NCI-H748 treated with DMSO at 0.1 percent for 48 hours (cell line): ENCODE measurements around the gene OLFM1.
"Not testable (repeated sequence)": the region's sequence is repeated elsewhere in the genome, so short reads cannot be mapped to it uniquely, and the experiment has no call there.

Source experiments
- DNase-seq: peaks from one replicate; lab custom pipeline; 2025; lab: John Stamatoyannopoulos, UW

Gene OLFM1

DNA sequence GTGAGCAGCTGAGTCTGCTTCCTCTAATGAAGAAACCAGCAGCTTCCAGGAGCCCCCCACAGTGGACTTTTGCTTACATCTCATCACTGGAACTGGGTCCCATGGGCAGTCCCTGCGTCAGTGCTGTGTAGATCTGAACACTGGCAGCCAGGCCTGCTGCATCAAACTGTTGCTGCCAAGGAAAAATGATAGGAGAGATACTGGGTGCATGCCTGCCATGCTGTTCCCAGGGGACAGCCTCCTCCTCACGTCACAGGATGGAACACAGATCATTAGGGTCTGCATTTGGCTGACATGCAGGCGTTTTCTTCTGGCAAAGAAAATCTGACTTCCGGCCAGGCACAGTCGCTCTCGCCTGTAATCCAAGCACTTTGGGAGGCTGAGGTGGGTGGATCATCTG, 67.9 kb downstream of the OLFM1 start:
- no peak for DNase-seq

DNA sequence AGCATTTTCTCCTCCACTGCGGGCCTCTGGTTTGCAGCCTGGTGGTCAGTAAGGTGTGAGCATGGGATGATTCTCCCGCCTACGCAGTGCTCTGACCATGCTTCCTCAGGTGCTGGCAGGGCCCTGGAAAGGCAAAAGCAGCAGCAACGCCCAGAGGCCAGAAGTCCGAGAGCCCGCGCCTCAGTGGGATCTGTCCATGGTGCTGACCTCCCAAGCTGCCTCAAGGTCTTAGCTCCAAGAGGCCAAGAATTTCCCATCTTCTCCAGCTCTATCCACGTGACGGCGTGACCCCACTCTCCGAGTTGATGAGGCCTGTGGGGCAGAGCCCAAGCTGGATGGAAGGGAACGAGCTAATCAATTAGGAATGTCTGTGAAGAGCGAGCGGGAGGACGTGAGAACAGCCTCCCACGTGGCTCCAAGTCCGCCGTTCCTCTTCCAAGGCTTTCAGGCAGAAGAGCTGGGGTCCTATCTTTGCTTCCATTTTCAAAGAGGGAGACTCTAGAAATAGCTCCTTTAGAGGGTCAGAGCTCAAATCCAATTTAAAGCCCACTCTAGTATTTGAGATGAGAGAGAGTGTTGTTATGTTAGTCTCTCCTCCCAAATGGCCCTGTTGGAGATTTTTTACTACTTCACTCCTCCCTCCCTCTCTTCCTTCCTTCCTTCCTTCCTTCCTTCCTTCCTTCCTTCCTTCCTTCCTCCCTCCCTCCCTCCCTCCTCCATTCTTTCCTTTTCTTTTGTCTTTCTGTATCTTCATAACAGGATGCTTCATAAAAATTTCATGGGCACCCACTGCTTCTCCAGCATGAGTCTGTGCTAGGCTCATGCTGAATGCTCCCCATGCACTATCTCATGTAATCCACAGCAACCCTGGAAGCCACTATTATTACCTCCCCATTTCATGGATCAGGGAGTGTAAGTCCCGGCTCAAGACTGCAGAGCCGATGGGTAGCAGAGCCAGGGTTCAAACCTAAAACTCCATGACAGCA, 69.3 kb downstream of the OLFM1 start:
- DNase-seq: no peak

DNA sequence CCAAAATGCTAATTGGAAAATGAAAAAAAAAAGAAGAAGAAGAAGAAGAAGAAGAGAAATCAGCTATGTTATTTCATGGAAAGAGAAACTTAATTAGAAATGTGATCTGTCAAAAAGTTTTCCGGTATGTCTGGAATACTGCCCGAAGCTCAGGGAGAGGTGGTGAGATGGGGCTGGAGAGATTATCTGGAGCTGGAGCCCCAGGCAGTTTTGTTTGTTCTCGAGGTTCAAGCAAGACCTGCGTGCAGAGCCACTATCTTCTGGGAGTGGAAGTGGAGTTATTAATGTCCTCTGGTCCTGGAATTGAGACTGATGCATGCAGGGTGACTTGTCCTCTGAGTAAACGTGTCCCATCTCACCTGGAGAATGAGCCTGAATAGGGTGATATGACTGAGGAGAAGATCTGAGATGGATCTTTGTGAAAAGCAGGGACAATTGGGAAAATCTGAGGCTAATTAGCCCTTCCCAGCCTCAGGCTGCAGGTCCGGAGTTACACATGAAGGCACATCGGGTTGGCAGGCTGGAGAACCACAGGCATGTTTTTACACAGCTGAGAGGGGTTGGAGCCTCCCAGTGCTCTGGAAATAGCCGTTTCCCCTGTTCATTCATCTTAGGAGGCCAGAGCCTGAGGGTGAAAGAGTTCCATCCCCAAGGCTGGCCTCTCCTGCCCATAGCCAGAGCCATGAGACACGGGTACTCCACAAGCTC, 70.5 kb downstream of the OLFM1 start:
- no peak for DNase-seq

DNA sequence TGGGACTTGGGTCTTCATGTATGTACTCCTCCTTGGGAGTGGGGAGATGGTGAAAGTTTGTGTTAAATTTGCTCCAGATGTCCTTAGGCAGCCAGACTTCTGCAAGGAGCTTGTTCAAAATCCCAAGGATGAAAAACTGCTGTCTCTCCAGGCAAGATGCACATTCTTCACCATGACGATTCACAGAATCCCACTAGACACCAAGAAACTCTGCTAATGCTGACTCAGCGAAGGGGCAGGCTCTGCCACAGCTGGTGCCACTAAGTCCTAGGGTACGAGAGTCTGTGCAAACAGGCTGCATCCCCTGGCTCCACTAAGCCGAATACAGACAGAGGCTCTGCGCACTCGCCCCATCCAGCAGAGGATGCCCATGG, 71.1 kb downstream of the OLFM1 start:
- no peak for DNase-seq

DNA sequence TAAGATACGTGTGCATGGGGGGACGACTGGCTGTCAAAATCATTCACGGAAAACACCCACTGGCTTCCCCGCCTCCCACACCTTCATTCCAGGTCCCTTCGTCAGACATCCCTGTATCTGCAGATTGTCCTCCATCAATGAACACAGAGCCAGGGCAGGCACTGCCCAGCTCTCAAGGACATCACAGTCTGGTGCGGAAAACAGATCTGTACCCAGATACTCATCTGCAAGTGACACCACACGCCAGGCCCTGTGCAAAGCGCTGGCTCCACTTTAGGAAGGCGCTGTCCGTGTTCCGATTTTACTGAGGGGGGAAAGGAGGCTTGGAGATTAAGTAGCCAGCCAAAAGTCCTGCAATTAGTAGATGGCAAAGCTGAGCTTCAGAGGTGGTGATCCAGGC, 72.3 kb downstream of the OLFM1 start:
- DNase-seq: no peak

DNA sequence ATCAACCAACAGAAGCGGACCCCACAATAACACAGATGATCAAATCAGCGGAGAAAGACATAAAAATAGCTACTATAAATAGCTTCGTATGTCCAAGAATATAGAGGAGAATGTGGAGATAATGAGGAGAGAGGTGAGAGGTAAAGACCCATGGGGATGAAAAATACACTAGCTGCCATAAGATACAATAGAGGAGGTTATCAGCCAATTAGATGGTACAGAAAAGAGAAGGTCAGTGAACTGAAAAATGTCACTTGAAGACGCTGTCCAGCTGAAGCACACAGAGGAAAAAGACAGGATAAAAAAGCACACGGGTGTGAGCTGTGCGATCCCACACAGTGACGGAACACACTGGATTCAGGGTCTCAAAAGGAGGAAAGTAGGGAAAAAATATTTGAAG, 73.4 kb downstream of the OLFM1 start:
- DNase-seq: no peak

DNA sequence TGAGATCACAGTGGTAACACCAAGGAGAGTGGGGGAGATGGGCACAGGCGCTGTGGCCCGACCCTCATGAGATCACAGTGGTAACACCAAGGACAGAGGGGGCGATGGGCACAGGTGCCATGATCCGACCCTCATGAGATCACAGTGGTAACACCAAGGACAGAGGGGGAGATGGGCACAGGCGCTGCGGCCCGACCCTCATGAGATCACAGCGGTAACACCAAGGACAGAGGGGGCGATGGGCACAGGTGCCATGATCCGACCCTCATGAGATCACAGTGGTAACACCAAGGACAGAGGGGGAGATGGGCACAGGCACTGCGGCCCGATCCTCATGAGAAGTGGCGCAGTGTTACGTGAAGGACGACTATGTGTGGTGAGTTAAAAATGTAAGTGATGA, 75.1 kb downstream of the OLFM1 start:
- DNase-seq: not testable (repeated sequence)

DNA sequence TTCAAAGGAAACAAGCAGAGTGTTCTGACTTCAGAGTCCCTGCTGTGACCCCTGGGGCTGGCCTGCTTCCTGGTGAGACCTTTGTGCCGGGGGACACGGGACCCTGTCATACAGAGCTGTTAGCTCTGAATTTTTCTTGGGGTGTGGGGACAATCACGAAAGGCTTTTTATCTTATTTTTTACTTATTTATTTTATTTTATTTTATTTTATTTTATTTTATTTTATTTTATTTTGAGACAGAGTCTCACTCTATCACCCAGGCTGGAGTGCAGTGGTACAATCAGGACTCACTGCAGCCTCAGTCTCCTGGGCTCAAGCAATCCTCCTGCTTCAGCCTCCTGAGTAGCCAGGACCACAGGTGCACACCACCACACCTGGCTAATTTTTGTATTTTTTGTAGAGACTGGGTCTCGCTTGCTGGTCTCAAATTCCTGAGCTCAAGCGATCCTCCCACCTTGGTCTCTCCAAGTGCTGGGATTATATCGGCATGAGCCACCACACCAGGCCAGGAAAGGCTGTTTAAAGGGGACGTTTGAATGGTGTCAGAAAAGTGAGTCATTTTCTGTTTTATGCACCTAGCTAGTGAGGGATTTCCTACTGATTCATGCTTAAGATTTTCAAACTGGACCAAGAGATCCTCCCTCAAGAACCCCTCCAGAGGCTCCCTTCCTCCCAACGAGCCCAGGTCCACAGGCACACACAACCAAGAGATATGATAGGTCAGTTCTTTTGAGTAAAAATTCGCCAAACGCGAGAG, 75.7 kb downstream of the OLFM1 start:
- DNase-seq: no peak

DNA sequence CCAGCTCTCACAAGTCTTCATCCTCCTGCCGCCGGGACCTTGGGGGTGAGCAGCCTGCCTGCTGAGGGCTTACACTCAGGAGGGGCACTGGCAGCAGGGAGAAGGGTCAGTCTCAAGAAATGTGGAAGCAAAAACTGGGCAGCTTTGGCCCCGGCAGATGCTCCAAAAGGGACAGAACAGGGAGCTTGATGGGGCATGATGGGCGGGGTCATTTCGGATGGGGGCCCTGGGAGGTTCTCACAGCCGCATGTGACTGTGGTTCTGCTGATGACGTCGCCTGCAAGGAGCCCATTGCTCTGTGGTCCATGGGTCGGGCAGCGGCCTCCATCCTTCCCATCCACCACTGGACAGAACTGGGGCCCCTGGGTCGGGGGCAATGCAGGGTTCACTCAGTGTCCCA, 76.6 kb downstream of the OLFM1 start:
- no peak for DNase-seq

DNA sequence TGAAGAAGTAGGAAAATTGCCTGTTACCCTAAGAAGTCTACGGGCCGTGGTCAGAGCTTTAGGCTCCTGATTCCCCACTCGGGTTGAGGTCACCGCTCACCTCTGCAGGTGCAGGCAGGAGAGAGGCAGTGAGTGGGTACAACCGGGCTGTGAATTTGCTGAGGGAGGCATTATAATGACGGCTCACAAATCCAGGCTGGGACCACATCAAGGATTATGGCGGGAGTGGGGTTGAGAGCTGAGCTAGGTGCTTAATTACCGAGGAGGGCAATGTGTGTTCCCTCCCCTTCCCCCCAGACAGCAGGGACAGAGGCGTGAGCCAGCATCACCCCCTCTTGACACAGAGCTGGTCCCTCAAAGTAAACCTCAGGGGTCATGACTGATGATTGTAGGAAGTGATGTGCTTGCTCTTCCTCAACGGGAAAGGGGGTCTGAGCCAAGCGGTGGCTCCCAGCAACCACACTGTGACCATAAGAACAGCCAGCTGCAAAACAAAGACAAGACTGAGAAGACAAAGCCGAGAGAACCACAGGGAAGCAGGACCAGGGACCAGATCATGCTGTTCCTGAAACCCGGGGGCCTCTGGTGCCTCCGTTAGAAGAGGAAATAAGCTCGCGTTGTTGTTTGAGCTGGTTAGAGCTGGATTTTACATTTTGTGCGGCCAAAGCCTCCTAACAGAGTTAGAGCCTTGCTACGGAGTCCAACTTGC, 77.7 kb downstream of the OLFM1 start:
- DNase-seq: no peak

DNA sequence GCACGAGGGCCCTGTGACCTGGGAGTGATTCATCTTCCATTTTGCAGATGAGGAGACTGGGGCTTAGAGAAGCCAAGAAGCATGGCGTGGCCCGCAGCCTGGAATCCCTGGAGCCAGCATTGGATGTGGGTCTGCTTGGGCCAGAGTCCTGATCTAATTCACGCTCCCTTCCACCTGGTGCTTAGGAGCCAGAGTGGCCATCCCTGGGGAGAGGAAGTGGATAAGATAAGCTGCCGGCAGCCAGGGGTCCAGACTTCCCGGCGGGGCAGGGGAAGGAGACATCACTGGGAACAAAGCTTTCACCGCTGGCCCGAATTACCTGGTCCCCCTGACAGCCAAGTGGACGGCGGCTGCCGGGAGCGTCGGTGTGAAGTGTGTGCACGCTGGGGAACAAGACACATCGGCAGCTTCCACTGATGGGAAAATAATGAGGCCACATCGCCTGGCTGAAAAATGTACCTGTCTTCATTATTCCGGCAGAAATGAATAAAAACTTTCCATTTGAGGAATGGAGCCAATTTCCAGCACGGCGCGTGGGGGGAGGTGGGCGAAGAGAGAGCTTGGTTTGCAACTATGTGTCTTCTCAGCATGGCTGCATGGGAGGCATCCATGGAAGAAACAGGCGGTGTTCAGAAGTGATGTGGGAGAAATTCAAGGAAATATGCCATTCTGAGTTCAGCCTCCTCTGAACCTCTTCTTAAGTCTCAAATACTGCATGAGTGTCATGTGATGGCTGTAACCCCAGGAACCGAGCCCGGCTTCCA, 78.5 kb downstream of the OLFM1 start:
- DNase-seq: no peak

DNA sequence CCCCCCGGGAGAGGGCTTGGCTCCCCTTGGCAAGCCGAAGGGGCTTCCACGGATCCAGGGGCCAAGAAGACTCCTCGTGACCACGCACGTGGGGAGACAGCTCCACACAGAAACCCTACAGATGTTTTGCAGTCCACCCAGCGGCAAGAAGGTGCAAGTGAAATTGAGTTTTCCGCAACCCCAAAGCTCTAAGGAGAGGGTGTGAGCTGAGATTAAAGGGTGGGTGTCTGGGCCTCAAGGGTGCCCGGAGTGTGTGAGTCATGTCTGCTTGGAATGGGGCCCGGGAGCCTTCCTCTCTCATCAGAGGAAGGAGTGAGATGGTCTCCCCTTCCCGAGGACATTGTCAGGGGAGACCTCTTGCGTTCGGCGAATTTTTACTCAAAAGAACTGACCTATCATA, 79.1 kb downstream of the OLFM1 start:
- no peak for DNase-seq

DNA sequence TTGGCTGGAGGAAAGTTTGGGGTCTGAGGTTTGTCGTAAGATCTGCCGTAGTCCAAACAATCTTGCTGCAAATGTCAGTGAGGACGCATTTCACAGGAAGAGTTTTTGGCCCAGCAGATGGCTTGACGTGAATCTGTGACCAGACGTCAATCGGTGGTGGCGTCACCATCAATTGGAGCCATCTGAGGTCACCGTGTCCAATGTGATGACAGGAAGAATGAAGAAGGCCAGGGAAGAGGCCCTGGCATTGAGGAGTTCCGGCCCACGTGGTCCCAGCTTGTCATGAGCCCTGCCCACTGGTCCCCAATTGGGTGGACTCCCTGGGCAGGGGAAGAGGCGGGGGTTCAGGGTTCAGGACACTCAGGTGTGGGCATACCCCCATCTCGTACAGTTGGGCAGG, 79.9 kb downstream of the OLFM1 start:
- no peak for DNase-seq

DNA sequence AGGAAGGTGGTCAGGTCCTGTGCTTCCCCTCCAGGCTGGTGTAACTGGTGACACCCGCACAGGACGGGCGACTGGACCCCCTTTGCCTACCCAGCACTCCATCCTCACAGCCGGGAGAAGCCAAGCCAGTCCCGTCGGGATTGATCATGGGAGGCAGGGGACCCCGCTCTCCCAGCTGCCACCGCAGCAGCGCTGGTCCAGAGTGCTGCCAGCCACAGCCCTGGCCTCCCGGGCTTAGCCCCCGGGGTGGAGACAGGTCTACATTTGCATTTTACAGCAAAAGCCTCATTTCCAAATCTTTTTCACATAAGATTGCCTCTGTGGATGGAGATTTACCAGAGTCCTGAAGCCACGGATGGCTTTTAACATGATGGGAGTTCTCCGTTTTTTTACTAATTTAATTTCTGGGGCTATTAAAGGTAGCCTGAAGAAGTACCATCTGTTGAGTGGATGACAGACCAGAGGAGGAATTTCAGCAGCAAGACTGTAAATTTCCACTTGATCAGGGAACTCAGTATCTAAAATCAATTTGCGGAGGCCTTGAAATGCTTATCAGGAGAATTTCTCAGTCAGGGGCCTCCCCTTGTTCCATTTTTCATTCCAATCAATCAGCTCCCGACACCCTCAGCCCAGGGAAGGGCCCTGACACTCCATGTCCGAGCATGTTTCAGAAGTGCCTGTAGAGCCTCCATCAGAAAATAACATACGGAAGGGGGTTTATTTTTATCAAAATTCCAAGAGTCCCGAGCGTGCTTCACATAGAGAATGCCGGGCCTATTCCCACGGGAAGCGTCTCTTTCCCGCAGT, 80.6 kb downstream of the OLFM1 start:
- DNase-seq: no peak

DNA sequence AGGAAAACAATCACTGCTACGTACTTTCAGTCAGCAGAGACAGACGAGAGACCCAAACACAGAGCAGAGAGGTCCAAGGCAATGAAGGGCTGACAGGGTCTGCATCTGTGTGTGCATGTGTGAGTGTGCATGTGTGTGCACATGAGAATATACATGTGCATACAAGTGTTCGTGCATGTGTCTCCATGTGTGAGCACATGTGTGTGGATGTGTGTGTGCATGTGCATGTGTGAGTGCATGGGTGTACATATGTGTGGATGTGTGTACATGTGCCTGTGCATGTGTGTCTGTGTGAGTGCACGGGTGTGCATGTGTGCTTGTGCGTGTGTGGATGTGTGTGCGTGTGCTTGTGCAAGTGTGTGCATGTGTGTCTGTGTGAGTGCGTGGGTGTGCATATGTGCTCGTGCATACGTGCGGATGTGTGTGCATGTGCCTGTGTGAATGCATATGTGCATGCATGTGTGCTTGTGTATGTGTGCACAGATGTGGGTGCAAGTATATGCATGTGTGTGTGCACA, 82.3 kb downstream of the OLFM1 start:
- no peak for DNase-seq

DNA sequence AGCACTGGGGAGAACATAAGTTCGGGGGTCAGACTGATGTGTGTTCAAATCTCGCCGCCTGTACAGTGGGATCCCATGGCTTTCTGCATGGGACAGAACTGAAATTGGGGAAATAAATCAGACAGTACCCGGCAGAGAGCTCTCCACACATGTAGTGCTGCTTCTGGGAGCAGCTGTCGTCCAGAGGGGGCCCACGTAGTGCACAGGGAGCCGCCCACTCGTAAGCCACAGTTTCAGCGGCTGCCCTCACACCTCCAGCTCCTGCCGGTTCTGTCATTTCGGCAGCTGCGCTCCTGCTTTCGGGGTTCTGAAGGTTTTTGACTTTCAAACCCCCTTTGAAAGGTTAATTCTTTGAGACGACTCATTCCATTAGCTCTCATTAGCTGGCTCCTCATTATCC, 83.1 kb downstream of the OLFM1 start:
- DNase-seq: no peak
